Measurements from ENCODE around the gene PCF11.
"Not testable (repeated sequence)": the region's sequence is repeated elsewhere in the genome, so short reads cannot be mapped to it uniquely, and the experiment has no call there.

The PCF11 gene, protein sequence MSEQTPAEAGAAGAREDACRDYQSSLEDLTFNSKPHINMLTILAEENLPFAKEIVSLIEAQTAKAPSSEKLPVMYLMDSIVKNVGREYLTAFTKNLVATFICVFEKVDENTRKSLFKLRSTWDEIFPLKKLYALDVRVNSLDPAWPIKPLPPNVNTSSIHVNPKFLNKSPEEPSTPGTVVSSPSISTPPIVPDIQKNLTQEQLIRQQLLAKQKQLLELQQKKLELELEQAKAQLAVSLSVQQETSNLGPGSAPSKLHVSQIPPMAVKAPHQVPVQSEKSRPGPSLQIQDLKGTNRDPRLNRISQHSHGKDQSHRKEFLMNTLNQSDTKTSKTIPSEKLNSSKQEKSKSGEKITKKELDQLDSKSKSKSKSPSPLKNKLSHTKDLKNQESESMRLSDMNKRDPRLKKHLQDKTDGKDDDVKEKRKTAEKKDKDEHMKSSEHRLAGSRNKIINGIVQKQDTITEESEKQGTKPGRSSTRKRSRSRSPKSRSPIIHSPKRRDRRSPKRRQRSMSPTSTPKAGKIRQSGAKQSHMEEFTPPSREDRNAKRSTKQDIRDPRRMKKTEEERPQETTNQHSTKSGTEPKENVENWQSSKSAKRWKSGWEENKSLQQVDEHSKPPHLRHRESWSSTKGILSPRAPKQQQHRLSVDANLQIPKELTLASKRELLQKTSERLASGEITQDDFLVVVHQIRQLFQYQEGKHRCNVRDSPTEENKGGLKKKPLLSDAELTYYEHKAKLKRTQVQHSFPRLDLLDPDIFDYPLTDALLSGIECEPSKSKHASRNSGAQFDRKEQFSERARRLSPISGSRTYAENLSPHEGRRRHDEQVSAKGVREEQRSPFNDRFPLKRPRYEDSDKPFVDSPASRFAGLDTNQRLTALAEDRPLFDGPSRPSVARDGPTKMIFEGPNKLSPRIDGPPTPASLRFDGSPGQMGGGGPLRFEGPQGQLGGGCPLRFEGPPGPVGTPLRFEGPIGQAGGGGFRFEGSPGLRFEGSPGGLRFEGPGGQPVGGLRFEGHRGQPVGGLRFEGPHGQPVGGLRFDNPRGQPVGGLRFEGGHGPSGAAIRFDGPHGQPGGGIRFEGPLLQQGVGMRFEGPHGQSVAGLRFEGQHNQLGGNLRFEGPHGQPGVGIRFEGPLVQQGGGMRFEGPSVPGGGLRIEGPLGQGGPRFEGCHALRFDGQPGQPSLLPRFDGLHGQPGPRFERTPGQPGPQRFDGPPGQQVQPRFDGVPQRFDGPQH (N-terminal part only)

DNA sequence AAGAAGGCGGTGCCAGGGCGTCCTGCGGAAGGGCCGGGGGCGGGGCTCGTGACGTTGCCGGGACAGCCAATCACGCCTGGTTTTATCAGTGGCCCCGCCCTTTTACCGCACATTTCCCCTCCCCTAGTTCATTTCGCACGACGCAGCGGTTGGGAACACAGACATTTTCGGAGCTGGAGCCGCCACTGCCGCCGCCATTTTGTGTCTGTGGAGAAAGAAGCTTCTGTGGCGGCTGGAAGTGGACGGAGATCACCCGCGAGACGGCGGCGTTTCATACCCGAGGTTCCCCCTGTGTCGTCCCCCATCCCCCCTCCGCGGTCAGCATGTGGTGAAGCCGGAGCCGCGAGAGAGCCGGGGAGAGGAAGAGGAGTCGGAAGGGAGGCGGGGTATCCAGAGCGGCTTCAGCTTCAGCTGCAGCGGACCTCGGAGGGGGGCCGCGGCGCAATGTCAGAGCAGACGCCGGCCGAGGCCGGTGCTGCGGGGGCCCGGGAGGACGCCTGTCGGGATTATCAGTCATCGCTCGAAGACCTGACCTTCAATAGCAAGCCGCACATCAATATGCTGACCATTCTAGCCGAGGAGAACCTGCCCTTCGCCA, at the start of gene PCF11:
TSS of gene PCF11 (plus strand) at position 136 of the 598 bp plus-strand sequence. CDS start at position 445, 309 bp downstream.
- DNase-seq, result no peak

DNA sequence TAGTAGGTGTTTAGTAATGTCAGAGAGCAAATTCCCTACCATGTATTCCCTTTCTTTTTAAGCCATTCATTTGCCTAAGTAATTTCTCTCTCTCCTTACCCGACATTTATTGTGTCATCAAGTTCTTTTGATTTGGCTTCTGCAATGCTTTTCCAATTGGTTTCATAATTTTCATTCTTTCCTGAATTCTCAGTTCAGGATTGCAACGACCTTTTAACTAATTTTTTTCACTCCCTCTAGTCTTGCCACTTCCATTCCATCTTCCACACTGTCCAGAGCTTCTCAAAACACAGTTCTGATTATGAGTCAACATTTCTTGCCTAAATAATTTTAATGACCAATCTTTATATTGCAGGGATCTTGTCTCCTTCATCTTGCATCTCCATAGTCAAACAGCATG, 44.0 kb upstream of the PCF11 start:
- DNase-seq, result no peak

DNA sequence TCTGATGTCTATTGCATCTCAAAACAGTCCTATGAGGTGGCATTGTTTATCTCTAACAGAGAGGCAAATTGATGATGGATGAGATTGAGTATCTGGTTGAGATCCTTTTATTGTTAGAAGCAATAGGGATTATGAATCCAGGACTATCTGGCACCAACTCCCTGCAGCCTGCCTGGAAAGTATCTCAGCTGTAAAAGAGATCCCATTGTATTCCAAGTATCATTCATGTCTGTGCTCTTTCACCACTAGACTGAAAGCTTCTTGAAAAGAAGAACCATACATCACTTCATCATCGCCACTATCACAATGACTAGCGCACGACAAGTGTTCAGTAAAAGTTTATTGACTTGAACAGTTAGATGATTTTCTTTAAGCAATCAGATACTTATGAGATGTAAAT, 41.9 kb upstream of the PCF11 start:
- DNase-seq, result no peak

DNA sequence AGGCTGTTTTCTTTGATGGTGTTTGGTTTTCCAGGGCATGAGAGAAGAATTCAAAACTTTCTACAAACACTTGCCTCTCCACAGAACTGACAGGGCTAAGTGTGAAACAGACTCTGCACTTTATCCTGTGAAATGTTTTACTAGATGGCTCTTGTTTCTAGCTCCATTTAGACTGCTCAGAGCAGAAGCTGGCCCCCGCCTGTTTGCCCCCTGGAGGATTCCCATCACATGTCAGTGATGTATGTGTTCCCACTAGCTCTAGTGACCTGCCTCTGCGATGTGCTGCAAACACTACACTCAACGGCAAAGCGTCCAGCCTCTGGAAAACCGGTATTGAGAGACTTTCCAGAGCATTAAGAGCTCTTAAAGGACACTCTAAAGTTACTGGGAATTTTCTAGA, 41.4 kb upstream of the PCF11 start:
- DNase-seq, result no peak

DNA sequence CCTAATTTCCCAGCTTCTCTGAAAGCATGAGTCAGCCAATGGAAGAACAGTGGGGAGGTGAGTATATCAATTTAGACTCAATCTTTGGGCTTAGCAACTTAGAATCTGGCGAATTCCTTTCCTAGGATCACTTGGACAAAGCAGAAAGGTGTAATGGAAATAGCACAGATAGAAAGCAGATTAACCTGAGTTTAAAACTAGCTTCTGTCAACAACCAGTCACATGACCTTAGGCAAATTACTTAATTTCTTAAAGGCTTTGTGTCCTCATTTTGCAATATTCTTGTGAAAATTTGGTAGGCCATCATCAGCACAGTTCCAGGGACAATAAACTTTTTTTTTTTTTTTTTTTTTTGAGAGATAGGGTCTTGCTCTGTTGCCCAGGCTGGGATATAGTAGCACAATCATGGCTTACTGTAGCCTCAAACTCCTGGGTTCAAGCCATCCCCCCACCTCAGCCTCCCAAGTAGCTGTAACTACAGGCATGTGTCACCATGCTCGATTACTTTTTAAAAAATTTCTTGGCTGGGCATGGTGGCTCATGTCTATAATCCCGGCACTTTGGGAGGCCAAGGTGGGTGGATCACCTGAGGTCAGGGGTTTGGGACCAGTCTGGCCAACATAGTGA, 40.8 kb upstream of the PCF11 start:
- no peak for DNase-seq

GRCh38 chr11:83118814-83119213, 38.1 kb upstream of the PCF11 start:
- DNase-seq, result no peak

DNA sequence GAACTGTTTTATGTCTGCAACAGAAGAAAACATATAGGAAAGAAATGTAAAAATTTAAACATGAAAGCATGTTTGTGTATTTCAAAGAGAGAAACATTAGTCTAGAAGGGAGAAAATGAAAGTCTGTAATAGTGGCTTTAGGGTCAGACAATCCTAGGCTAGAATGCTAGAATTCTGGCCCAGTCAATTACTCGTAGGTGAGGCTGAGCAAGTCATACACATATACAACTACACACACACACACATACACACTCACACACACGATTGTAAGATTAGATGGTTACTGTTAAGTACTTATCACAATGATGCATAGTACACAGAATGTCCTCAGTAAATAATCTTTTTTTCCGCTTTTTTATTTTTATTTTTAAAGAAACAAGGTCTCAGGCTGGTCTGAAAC, 37.7 kb upstream of the PCF11 start:
- DNase-seq, result no peak

DNA sequence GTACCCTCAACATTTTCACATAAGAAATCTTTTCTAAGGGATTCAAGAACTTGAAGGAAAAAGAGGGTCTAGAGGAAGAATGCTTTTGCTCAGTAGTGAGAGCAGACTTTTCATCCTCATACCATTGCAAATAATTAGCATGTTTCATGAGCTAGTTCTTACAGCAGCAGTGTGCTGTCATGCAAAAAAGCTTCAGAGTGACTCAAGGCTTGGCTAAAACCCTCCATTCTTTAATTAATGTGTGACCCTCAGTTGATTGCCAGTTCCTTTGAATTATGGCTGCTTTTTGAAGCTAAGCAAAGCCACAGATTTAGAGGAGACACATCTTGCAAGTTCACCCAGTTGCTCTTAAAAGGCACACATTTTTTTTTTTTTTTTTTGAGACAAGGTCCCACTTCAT, 36.6 kb upstream of the PCF11 start:
- no peak for DNase-seq

GRCh38 chr11:83122050-83122449, 34.9 kb upstream of the PCF11 start:
- DNase-seq, result no peak

DNA sequence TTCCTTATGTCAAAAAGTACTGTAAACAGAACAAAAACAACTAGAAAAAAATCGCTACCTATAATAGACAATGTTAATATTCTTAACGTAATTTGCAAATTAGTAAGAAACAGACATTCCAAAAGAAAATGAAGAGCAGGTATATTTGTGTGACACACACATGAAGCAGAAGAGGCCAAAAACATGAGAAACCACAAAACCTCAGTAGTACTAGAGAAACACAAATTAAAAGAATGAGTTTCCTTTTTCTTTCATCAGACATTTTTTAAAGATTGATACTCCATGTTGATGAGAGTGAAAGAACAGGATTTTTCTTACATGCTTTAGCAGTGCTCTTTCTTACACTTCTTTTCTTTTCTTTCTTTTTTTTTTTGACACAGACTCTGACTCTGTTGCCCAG, 34.2 kb upstream of the PCF11 start:
- no peak for DNase-seq

GRCh38 chr11:83124636-83125424, 32.1 kb upstream of the PCF11 start:
- no peak for DNase-seq

DNA sequence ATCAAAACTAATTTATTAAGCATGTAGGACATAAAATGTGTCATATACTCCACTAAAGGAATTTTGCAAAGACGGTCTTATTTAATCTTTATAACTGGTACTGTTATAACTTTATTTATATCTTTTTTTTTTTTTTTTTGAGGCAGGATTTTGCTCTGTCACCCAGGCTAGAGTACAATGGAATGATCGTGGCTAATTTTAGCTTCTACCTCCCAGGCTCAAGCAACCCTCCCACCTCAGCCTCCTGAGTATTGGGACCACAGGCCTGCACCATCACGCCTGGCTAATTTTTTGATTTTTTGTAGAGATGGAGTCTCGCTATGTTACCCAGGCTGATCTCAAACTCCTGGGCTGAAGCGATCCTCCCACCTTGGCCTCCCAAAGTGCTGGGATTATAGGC, 31.4 kb upstream of the PCF11 start:
- DNase-seq, result no peak

- DNase-seq, result no peak
Observed at GRCh38 chr11:83127310-83127637, 29.7 kb upstream of the PCF11 start.

- no peak for DNase-seq
Observed at GRCh38 chr11:83132191-83132590, 24.7 kb upstream of the PCF11 start.

GRCh38 chr11:83133266-83133665, 23.7 kb upstream of the PCF11 start:
- not testable (repeated sequence) for DNase-seq

DNA sequence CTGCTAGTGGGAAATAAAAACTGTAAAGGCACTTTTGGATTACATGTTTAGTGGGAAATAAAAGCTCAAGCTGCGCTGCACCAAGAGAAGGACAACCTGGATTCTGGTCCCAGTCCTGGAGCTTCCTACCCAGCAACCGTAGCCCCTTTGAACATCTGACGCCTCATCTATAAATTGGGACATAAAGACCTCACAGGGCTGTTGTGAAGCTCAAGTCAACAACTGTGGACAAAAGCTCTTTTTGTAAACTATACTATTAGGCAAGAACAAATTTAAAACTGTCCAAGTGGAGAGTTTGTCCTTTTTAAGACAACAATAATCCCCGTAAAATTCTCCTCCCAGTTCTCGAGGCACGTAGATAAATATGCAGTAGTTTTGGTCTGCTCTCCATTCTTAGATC, 17.6 kb upstream of the PCF11 start:
- no peak for DNase-seq

- no peak for DNase-seq
Observed at GRCh38 chr11:83140691-83141455, 16.1 kb upstream of the PCF11 start.

- DNase-seq, result no peak
Observed at GRCh38 chr11:83147895-83148294, 9.0 kb upstream of the PCF11 start.

DNA sequence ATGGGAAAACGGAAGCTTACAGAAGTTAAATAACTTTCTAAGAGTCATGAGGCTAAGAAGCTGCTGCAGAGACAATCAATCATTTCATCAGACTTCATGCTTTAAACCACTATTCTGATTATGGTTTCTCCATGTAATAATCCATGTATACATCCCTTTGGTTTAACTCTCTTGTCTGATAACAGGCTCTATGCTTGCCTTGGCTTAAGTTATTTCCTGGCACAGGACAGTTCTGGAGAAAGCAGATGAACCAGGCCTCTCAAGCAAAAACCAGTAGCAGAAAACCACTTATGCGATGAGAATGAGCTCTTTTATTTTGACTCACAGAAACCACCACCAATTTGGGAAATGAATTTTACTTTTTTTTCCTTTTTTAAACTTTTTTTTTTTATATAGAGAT, 6.5 kb upstream of the PCF11 start:
- no peak for DNase-seq

GRCh38 chr11:83151274-83151977, 5.5 kb upstream of the PCF11 start:
- no peak for DNase-seq
